T-helper 2 cell (primary cell): ENCODE measurements around the gene RAD51B.

Experiments used
- DNase-seq, 5 experiments: peaks; one replicate each; pipeline versions ENCODE4 v3.0.0 to v3.0.0-alpha.2; 2012 to 2022

The RAD51B gene

GRCh38 chr14:68568907-68569897 lies 749.6 kb downstream of the RAD51B start:
- no peak for DNase-seq

GRCh38 chr14:68569970-68570409 lies 750.4 kb downstream of the RAD51B start:
- no peak for DNase-seq

DNA sequence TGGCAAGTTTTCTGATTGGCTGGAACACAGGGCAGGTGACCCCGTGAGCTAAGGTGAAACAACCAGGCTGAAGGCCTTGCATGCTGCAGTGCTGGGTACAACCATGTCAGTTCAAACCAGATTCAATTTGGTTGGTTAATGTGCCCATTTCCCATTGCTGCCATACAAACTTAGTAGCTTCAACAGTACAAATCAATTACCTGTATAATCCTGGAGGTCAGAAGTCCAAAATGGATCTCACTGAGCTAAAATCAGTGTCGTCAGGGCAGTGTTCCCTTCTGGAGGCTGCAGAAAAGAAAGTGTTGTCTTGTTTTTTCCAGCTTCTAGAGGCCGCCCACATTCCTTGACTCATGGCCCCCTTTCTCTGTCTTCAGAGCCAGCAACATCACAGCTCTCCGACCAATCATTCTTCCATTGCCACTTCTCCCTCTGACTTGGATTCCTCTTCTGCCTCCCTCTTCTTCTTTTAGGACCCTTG lies 751.6 kb downstream of the RAD51B start:
- DNase-seq, result no peak

GRCh38 chr14:68571928-68572525 lies 752.4 kb downstream of the RAD51B start:
- DNase-seq, result no peak

DNA sequence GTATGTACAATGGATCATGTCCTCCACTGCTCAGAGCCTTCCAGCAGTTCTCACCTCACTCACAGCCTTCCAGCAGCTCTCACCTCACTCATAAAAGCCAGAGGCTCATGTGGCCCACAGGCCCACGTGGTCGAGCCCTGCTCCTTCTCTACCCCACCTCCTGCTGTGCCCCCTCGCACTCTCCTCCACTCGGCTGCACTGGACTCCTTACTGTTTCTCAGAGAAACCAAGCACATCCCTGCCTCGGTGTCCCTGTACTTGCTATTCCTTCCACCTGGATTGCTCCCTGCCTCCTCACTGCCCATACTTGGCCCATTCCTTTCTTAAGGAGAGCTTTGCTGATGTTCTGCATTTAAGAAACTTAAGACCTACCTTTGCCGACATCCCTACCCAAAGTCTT lies 753.5 kb downstream of the RAD51B start:
- DNase-seq, result no peak

- no peak for DNase-seq
Measured at GRCh38 chr14:68573722-68574121, 754.1 kb downstream of the RAD51B start.

- DNase-seq, result no peak
Measured at GRCh38 chr14:68574461-68574860, 754.9 kb downstream of the RAD51B start.

DNA sequence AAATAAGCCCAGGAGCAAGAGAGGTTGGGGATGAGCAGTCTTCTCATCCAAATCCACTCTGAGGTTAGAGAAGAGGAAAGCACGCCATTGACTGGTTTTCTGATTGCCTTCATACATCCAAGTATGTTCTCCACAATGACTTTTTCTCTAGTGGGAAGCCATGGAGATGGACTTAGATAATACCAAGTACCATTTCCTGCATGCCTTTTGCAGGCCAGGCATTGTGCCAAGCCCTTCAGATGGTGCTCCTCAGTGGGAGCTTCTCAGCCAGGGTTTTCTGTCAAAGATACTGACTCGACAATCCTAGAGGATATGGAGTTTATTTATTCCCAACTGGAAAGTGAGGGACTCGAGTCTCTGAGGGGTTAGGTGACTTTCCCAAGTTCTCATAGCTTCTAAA lies 755.3 kb downstream of the RAD51B start:
- DNase-seq, result no peak

DNA sequence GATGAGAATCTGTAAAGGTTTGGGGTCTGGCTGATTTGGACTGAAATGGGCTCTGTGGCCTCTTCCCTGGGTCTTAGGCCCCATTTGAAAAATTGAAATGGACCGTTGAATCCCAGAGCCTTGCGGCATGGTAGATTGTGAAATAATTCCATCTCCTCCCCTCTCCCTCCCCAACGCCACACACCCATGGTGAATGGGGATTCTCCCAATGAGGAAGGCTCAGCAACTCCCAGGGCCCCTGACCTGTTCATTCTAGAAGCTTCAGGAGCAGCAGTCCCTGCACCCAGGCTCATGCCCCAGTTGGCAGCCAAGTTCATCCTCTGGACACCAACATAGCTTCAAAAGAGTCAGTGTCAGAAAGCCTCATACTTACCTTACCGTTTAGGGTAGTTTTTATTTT lies 755.8 kb downstream of the RAD51B start:
- no peak for DNase-seq

GRCh38 chr14:68576031-68576430 lies 756.5 kb downstream of the RAD51B start:
- DNase-seq, result no peak

DNA sequence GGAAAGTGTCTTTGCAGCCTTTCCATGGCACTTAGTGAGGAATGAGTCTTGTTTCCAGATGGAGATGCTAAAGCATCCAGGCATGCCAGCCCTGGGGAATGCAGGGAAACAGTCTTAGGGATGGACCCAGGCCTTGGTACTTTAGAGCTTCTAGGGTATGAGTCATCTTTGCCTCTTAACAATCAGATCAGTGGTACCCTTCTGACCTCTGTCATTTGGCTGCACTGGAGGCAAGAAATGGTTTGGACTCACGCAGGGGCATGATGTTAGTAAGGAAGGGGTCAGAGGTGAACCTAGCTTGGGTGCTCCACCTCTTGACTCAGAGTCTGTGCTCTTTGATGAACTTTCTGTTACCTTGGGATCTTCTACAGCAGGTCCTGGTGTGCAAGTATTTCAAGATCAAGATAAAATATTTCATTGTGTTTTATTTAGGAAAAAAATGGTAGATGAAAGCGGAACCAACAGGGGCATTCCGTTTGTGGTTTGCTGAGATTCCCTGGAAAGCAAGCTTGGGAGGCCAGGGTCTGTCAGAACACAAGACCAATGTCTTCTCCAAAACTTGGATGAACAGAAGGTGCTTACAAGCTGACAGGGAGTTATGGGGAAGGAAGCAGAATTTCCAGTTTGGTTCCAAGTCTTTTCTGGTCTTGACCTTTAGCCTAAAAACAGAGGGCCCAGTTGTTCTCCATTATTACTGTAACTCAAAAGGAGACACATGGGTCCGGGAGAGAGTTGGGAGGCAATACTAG lies 757.1 kb downstream of the RAD51B start:
- DNase-seq, result no peak

DNA sequence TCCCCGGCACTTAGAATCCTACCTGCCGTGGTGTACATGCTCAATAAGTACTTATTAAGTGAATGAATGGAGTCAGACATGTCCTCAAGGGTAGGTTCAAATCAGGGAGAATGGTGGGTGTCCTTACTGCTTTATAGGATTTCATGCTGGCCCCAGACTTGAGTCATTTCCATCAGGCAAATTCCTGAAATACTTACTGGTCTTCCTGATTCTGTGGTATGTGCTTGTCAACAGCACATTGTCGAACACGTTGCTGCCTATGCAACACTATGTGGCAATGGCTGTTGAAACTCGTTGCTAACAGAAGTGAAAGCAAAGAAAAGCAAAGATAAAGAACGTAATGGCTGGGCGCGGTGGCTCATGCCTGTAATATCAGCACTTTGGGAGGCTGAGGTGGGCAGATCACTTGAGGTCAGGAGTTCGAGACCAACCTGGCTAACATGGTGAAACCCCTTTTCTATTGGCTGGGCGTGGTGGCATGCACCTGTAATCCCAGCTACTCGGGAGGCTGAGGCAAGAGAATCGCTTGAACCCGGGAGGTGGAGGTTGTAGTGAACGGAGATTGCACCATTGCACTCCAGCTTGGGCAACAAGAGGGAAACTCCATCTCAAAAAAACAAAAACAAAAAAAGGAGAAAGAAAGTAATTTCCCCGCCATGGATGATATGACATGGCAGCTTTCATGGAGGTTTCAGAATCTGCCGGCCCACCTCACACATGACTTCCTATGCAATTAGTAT lies 758.4 kb downstream of the RAD51B start:
- no peak for DNase-seq

GRCh38 chr14:68578597-68578996 lies 759.0 kb downstream of the RAD51B start:
- DNase-seq, result no peak

DNA sequence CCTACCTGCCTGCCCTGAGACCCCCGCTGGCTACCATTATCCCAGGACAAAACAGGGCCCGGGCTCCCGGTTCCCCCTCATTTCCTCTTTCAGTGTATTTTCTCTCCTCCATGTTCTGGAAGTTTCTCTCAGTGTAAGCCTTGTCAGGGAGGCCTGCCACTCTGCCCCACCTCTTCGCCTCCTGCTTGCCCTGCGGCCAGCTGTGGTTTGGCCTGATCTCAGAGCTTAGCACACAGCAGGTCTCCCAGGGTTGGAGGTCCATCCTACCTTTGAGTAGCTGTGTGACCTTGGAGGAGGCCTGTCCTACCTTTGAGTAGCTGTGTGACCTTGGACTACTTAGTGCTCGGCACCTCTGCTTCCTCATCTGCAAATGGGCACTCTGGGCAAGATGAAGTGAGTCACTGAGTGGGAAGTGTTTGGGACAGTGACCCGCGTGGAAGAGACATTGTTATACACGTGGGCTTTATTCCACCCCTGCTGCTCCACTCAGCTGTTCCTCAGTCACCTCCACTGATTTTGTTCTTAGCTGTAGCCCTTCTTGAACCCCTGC lies 760.6 kb downstream of the RAD51B start:
- no peak for DNase-seq

- DNase-seq, result no peak
Measured at GRCh38 chr14:68580671-68581070, 761.1 kb downstream of the RAD51B start.

DNA sequence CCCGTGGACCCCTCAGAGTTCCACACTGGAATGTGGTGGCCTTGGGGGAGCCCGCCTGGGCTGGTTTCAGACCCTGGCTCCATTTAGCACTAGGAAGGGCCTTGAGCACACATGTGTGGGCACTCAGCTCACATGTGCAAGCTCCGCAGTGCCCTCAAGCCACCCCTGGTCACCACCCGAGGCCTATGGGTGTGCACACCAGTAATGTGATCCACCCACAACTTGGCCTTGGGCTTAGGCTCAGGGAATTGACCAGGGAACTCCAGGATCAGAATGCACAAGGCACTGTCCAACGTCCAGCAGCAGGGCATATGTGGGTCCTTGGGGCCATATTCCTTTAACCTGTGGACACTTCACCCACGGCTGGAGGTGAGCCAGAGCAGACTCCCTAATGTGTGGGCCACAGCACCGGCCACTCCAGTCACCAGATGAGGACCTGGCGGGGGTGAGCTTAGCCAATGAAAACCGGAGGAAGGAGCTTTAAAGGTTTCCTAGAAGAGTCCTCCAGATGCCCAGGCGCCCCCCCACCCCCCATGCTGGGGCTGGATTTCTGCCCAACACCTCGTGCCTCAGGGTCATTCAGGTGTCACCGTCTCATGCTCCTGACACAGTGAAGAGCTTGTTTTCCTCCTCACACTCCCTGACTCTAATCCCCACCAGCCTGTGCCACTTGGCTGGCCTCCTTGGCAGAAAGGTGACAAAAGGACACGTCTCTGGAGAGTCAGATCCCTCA lies 764.1 kb downstream of the RAD51B start:
- no peak for DNase-seq

DNA sequence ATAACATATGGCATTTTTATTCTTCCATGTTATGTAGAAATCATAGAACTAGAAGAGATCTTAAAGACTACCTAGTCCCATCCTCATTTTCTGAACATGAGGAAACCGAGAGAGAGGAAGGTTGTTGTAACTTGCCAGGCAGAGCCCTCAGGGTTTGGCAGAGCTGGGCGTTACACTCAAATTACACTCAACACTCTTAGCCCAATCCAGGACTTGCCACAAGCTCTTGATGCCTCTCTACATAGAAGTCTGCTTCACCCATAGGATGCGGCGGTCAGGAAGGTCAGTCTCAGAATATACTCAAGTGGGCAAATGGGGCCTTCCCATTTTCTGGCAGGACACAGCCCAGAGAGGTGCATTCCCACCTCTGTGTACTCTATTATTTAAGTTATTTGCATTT lies 765.2 kb downstream of the RAD51B start:
- no peak for DNase-seq

DNA sequence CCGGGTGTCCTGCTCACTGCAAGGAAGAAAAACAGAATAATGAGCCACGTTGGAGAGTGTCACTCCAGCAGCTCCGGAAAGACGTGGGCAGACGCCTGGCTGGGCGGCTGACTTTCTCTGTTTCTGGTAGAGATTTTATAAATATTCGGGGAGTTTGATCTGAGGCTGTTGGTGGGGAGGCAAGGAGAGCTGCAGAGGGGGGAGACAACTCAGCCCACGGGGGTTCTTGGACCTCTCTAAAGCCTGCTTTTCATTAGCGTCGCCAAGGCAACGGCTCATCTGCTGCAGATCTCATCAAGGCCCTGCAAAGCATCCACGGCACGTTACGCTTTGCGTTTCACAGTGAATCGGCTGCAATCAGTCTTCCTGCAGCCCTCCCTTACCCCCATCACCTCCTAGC lies 766.1 kb downstream of the RAD51B start:
- DNase-seq, result no peak

DNA sequence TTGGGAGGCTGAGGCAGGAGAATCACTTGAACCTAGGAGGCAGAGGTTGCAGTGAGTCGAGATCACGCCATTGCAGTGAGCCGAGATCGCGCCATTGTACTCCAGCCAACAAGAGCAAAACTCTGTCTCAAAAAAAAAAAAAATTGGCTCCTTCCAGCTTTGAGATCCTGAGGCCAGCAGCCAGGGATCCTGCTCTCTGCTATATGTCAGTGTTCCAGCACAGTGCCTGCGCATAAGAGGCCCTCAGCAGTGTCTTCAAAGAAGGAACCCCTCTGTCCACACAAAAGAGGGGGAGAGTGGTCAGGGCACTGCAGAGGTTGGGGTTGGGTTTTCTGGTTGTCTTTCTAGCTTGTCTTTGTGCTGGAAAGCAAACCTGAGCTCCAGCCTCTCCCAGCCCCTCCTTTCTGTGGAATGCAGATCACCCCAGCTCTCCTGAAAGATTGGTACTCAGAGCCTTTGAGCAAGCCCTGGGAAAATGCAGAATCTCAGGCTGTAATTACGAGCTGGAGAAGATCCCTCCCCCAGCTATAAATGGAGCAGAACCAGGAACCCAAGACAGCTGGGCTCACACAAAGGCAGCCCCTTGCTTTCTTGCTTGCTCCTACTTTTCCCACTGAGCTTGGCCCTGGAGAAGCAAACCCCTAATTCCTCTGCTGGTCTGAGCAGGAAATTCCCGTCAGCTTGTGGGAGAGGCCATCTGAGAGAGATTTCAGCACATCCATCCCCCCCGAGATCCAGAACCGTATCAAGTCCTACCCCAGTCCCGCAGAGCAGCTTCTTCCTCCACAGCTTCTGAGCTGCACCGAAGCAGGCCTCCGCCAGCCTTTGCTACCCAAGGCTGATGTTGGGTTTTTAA lies 767.5 kb downstream of the RAD51B start:
- no peak for DNase-seq

DNA sequence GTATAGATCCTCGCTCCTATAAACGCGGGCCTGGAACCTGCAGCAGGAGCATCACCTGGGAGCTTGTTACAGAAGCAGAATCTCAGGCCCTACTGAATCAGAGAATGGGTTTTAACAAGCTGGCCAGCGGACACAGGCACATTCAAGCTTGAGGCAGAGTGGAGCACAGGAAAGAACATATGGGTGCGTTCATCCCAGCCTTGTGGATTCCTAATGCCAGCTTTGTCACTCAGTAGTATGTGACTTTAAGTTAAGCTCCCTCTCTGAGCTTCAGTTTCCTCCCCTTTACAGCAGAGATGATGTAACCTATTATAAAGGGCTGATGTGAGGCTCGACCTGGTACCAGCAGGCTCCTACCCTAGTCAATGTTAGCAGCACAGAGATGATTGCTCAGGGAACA lies 768.4 kb downstream of the RAD51B start:
- DNase-seq, result no peak
